ENCODE measurements around the gene DPY30. TPM values are rescaled to one million over a fixed set of nuclear protein-coding genes. Genes with fewer than 3 reads are reported as not detected.

The DPY30 gene
- polyA plus RNA-seq, 1 of the 3 experiments (the other 2 are of a cell fraction): 155 TPM

DNA sequence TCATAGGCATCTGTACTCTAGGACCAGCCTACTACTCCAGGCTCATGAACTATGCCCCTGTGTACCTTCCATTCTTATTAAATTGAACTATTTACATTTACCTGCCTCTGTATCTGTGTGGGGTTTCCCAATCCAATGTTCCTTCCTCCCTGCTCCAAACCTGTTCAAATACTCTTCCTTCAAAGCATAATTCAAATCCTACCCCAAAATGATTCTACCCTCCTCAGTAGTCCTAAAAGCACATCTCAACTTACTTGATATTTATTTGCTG is 32.5 kb downstream of the DPY30 start:
- peaks cover 77% of the 10 kb centered on the region for H3K79me2 ChIP-seq (ENCODE audit: insufficient read depth)
- POLR2A ChIA-PET: no interaction called here
- no peaks in the 10 kb centered on the region for H3K9me2 ChIP-seq
- H2AFZ ChIP-seq (ENCODE audit: low read depth): no peak overlapping the region
- H3K4me1 ChIP-seq (ENCODE audit: control insufficient read depth in 1 of 2, insufficient read depth in 2 of 2, low read depth in 1 of 2, low read length in 1 of 2): peaks cover 0 to 11% of the 10 kb centered on the region in 2 experiments; a peak in 3 of 4 replicates
- DNase-seq: no peak
- CTCF ChIA-PET: interaction anchor here (1.6 kb wide), 1 partner anchor 14 kb away, joined by 5 read pairs; no protein-coding TSS in a partner anchor
- H3K4me3 ChIP-seq (ENCODE audit: low read depth in 2 of 2, low read length in 1 of 2): no peak overlapping the region
- H3K36me3 ChIP-seq (replicated peaks in 1 of 2; ENCODE audit: control insufficient read depth in 1 of 2, insufficient read depth in 2 of 2, low read length in 1 of 2): peaks cover 3 to 5% of the 10 kb centered on the region in 2 experiments
- no peaks in the 10 kb centered on the region for H3K9me3 ChIP-seq
- H4K20me1 ChIP-seq (ENCODE audit: insufficient read depth): peaks cover 73% of the 10 kb centered on the region
- no peak overlapping the region for H3K9ac ChIP-seq
- no peak overlapping the region for H3K27ac ChIP-seq (ENCODE audit: low read depth in 2 of 2, low read length in 1 of 2)
- H3K27me3 ChIP-seq (ENCODE audit: insufficient read depth): no peaks in the 10 kb centered on the region
- H3K4me2 ChIP-seq: no peak overlapping the region
- peaks cover 11% of the 10 kb centered on the region for H3F3A ChIP-seq (replicated peaks; ENCODE audit: insufficient read depth)
- TF ChIP-seq NFIC (IDR thresholded peaks at IDR 0.05; ENCODE audit: borderline replicate concordance) (no peak), TEAD4 (IDR thresholded peaks at IDR 0.05; ENCODE audit: borderline replicate concordance, insufficient read depth) (no peak), FOXJ3 (CRISPR knock-in tag; IDR thresholded peaks at IDR 0.05) (no peak), TCF12 (IDR thresholded peaks at IDR 0.05) (no peak), YY1 (IDR thresholded peaks at IDR 0.05; ENCODE audit: low read depth) (no peak), TAF1 (IDR thresholded peaks at IDR 0.05; ENCODE audit: borderline replicate concordance, low read depth, low read length) (no peak), SIN3A (IDR thresholded peaks at IDR 0.05; ENCODE audit: borderline replicate concordance, low read depth, low read length) (no peak), POLR2AphosphoS5 (IDR thresholded peaks at IDR 0.05; ENCODE audit: low read depth, low read length) (no peak), RCOR1 (IDR thresholded peaks at IDR 0.05; ENCODE audit: low read length) (no peak), SMC3 (IDR thresholded peaks at IDR 0.05; ENCODE audit: low read depth, low read length) (no peak), EP300 (IDR thresholded peaks at IDR 0.05; ENCODE audit: borderline replicate concordance in 1 of 2, low read depth in 1 of 2, low read length in 1 of 2) (no peak), GABPA (IDR thresholded peaks at IDR 0.05; ENCODE audit: low read depth) (no peak), MEF2A (IDR thresholded peaks at IDR 0.05; ENCODE audit: borderline replicate concordance, low read depth) (no peak), JUND (IDR thresholded peaks at IDR 0.05) (no peak)
- TF ChIP-seq, protein P1, sequence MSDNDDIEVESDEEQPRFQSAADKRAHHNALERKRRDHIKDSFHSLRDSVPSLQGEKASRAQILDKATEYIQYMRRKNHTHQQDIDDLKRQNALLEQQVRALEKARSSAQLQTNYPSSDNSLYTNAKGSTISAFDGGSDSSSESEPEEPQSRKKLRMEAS (IDR thresholded peaks at IDR 0.05; ENCODE audit: low read depth): no peak
- TF ChIP-seq, protein P2, sequence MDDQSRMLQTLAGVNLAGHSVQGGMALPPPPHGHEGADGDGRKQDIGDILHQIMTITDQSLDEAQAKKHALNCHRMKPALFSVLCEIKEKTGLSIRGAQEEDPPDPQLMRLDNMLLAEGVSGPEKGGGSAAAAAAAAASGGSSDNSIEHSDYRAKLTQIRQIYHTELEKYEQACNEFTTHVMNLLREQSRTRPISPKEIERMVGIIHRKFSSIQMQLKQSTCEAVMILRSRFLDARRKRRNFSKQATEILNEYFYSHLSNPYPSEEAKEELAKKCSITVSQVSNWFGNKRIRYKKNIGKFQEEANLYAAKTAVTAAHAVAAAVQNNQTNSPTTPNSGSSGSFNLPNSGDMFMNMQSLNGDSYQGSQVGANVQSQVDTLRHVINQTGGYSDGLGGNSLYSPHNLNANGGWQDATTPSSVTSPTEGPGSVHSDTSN (IDR thresholded peaks at IDR 0.05): no peak
- TF ChIP-seq, protein P3, sequence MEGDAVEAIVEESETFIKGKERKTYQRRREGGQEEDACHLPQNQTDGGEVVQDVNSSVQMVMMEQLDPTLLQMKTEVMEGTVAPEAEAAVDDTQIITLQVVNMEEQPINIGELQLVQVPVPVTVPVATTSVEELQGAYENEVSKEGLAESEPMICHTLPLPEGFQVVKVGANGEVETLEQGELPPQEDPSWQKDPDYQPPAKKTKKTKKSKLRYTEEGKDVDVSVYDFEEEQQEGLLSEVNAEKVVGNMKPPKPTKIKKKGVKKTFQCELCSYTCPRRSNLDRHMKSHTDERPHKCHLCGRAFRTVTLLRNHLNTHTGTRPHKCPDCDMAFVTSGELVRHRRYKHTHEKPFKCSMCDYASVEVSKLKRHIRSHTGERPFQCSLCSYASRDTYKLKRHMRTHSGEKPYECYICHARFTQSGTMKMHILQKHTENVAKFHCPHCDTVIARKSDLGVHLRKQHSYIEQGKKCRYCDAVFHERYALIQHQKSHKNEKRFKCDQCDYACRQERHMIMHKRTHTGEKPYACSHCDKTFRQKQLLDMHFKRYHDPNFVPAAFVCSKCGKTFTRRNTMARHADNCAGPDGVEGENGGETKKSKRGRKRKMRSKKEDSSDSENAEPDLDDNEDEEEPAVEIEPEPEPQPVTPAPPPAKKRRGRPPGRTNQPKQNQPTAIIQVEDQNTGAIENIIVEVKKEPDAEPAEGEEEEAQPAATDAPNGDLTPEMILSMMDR (IDR thresholded peaks at IDR 0.05): no peak
- TF ChIP-seq, protein P4, sequence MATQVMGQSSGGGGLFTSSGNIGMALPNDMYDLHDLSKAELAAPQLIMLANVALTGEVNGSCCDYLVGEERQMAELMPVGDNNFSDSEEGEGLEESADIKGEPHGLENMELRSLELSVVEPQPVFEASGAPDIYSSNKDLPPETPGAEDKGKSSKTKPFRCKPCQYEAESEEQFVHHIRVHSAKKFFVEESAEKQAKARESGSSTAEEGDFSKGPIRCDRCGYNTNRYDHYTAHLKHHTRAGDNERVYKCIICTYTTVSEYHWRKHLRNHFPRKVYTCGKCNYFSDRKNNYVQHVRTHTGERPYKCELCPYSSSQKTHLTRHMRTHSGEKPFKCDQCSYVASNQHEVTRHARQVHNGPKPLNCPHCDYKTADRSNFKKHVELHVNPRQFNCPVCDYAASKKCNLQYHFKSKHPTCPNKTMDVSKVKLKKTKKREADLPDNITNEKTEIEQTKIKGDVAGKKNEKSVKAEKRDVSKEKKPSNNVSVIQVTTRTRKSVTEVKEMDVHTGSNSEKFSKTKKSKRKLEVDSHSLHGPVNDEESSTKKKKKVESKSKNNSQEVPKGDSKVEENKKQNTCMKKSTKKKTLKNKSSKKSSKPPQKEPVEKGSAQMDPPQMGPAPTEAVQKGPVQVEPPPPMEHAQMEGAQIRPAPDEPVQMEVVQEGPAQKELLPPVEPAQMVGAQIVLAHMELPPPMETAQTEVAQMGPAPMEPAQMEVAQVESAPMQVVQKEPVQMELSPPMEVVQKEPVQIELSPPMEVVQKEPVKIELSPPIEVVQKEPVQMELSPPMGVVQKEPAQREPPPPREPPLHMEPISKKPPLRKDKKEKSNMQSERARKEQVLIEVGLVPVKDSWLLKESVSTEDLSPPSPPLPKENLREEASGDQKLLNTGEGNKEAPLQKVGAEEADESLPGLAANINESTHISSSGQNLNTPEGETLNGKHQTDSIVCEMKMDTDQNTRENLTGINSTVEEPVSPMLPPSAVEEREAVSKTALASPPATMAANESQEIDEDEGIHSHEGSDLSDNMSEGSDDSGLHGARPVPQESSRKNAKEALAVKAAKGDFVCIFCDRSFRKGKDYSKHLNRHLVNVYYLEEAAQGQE (IDR thresholded peaks at IDR 0.05; ENCODE audit: low read depth, low read length): no peak
- TF ChIP-seq, protein P5, sequence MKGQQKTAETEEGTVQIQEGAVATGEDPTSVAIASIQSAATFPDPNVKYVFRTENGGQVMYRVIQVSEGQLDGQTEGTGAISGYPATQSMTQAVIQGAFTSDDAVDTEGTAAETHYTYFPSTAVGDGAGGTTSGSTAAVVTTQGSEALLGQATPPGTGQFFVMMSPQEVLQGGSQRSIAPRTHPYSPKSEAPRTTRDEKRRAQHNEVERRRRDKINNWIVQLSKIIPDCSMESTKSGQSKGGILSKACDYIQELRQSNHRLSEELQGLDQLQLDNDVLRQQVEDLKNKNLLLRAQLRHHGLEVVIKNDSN (IDR thresholded peaks at IDR 0.05; ENCODE audit: borderline replicate concordance, low read depth): no peak
